Fibroblast of villous mesenchyme (primary cell): ENCODE data around the gene DCST1. TPM values are rescaled to one million over a fixed set of nuclear protein-coding genes. Genes with fewer than 3 reads are reported as not detected.

ENCODE experiments used
- DNase-seq: peaks from one replicate; pipeline ENCODE4 v3.0.0-alpha.2; 2010; ENCODE audit warnings: low read depth
- H3K4me3 ChIP-seq: 2 replicates; pipeline ENCODE4 v1.5.1; 2011; ENCODE audit warnings: low read depth, mild to moderate bottlenecking, low read length
- CTCF ChIP-seq: IDR thresholded peaks from 2 replicates; pipeline ENCODE4 v1.5.1; 2012; ENCODE audit warnings: low read depth, mild to moderate bottlenecking, low read length; ENCODE audit not compliant: insufficient read depth
- total RNA-seq: library from RNA; depleted of rRNA; stranded (reverse); fragments of >200 nt; gene quantifications from 2 replicates; pipeline ENCODE4 v1.2.3, GENCODE V29; 2012

Gene DCST1
- total RNA-seq, 1 donor = not detected

- H3K4me3 ChIP-seq = peak overlapping the region; percentile 74
- DNase-seq = no peak
Observed at GRCh38 chr1:155049651-155050559, 16.3 kb downstream of the DCST1 start.

GRCh38 chr1:155050560-155051341 is 17.1 kb downstream of the DCST1 start, which contains the start of gene ADAM15:
Gene ADAM15 (plus strand): TSS chr1:155051316. CDS start chr1:155051387, 71 bp downstream.
- peak; percentile 86 for TF ChIP-seq CTCF
- peak within 1 kb of the TSS; percentile 74 for H3K4me3 ChIP-seq
- DNase-seq = peak; percentile 79

More at GRCh38 chr1:155049651-155050559, 16.3 kb downstream of the DCST1 start:
- no peak for TF ChIP-seq CTCF

- no peak for TF ChIP-seq CTCF
- peak overlapping the region; percentile 73 for H3K4me3 ChIP-seq
- no peak for DNase-seq
Observed at GRCh38 chr1:155051342-155051776, 17.7 kb downstream of the DCST1 start.

- peak; percentile 23 for DNase-seq
- H3K4me3 ChIP-seq = peak overlapping the region; percentile 73
- TF ChIP-seq CTCF = no peak
Observed at GRCh38 chr1:155051777-155052398, 18.3 kb downstream of the DCST1 start.

GRCh38 chr1:155052439-155053395 is 19.1 kb downstream of the DCST1 start:
- TF ChIP-seq CTCF = no peak
- H3K4me3 ChIP-seq = peak overlapping the region; percentile 73
- no peak for DNase-seq
